Measurements from ENCODE around the gene ADAMTS12. TPM values are rescaled to one million over a fixed set of nuclear protein-coding genes. Genes with fewer than 3 reads are reported as not detected.

The ADAMTS12 gene
- total RNA-seq, 3 donors from 2014 or later, result 0.69 to 2.9 (median 0.72) TPM

GRCh38 chr5:33539212-33539611 is 352.6 kb downstream of the ADAMTS12 start:
- no peak for ATAC-seq
- H3K4me3 ChIP-seq, result no peak overlapping the region
- no peaks in the 10 kb centered on the region for H3K9me3 ChIP-seq
- intact Hi-C loops (cut with DNase I, micrococcal nuclease), result no loop called here
- TF ChIP-seq CTCF (IDR thresholded peaks at IDR 0.05), result no peak
- no peaks in the 10 kb centered on the region for H3K4me1 ChIP-seq (ENCODE audit: low read depth)
- DNase-seq, result no peak
- no peaks in the 10 kb centered on the region for H3K36me3 ChIP-seq (ENCODE audit: low read depth)

GRCh38 chr5:33538201-33538600 is 353.6 kb downstream of the ADAMTS12 start:
- DNase-seq, result no peak

GRCh38 chr5:33537240-33537639 is 354.6 kb downstream of the ADAMTS12 start:
- DNase-seq (no peak), ATAC-seq (no peak)
- no peaks in the 10 kb centered on the region for H3K9me3 ChIP-seq
- intact Hi-C loops (cut with DNase I, micrococcal nuclease), result no loop called here
- no peak overlapping the region for H3K4me3 ChIP-seq
- no peaks in the 10 kb centered on the region for H3K4me1 ChIP-seq (ENCODE audit: low read depth)
- TF ChIP-seq CTCF (IDR thresholded peaks at IDR 0.05), result no peak
- no peaks in the 10 kb centered on the region for H3K36me3 ChIP-seq (ENCODE audit: low read depth)

More at GRCh38 chr5:33538201-33538600, 353.6 kb downstream of the ADAMTS12 start:
- H3K9me3 ChIP-seq, result no peaks in the 10 kb centered on the region
- intact Hi-C loops (cut with DNase I, micrococcal nuclease), result no loop called here
- TF ChIP-seq CTCF (IDR thresholded peaks at IDR 0.05), result no peak
- no peaks in the 10 kb centered on the region for H3K4me1 ChIP-seq (ENCODE audit: low read depth)
- ATAC-seq, result no peak
- no peaks in the 10 kb centered on the region for H3K36me3 ChIP-seq (ENCODE audit: low read depth)
- no peak overlapping the region for H3K4me3 ChIP-seq

GRCh38 chr5:33536802-33537201 is 355.0 kb downstream of the ADAMTS12 start:
- no peaks in the 10 kb centered on the region for H3K4me1 ChIP-seq (ENCODE audit: low read depth)
- DNase-seq (no peak), ATAC-seq (no peak)
- H3K9me3 ChIP-seq, result no peaks in the 10 kb centered on the region
- TF ChIP-seq CTCF (IDR thresholded peaks at IDR 0.05), result no peak
- no peaks in the 10 kb centered on the region for H3K36me3 ChIP-seq (ENCODE audit: low read depth)
- intact Hi-C loops (cut with DNase I, micrococcal nuclease), result no loop called here
- no peak overlapping the region for H3K4me3 ChIP-seq

GRCh38 chr5:33531824-33532223 is 360.0 kb downstream of the ADAMTS12 start:
- ATAC-seq (no peak), DNase-seq (no peak)
- TF ChIP-seq CTCF (IDR thresholded peaks at IDR 0.05), result no peak
- no peaks in the 10 kb centered on the region for H3K4me1 ChIP-seq (ENCODE audit: low read depth)
- H3K9me3 ChIP-seq, result no peaks in the 10 kb centered on the region
- no peaks in the 10 kb centered on the region for H3K36me3 ChIP-seq (ENCODE audit: low read depth)
- no peak overlapping the region for H3K4me3 ChIP-seq
- intact Hi-C loops (cut with DNase I, micrococcal nuclease), result no loop called here

GRCh38 chr5:33531037-33531298 is 360.8 kb downstream of the ADAMTS12 start:
- intact Hi-C loops (cut with DNase I, micrococcal nuclease), result no loop called here
- TF ChIP-seq CTCF (IDR thresholded peaks at IDR 0.05), result no peak
- H3K9me3 ChIP-seq, result no peaks in the 10 kb centered on the region

More at GRCh38 chr5:33531037-33531298, 360.8 kb downstream of the ADAMTS12 start:
- no peaks in the 10 kb centered on the region for H3K36me3 ChIP-seq (ENCODE audit: low read depth)
- no peak overlapping the region for H3K4me3 ChIP-seq
- DNase-seq (no peak), ATAC-seq (no peak)
- H3K4me1 ChIP-seq (ENCODE audit: low read depth), result no peaks in the 10 kb centered on the region
